Measurements from ENCODE around the gene ASB14.

- TF ChIP-seq POLR2A (IDR thresholded peaks at IDR 0.05), result no peak
- no peak for TF ChIP-seq CTCF (IDR thresholded peaks at IDR 0.05)
- TF ChIP-seq POLR2AphosphoS5 (IDR thresholded peaks at IDR 0.05), result no peak
These were observed 40.1 kb downstream of the ASB14 start for GRCh38 chr3:57252404-57252803.

Data from sigmoid colon (tissue), 4 donors.